GM12878 (cell line): ENCODE measurements around the gene PCTP. TPM values are rescaled to one million over a fixed set of nuclear protein-coding genes. Genes with fewer than 3 reads are reported as not detected.

Experiments
- ATAC-seq: fragments of 200-7000 bp; cut with Tn5 transposase; 3 replicates; pipeline ENCODE4 v1.9.1; 2020; ENCODE audit warnings: mild to moderate bottlenecking, moderate library complexity
- BruUV-seq: library from RNA; stranded (reverse); fragments of 400-500 nt; replicated peaks from 2 replicates; lab custom pipeline; 2021; lab: Mats Ljungman, UMichigan
- CTCF ChIA-PET: fragments of 300-600 bp; sonication (Branson Sonifier 250); formaldehyde crosslinking; extraction: SDS; loops from one replicate; lab custom pipeline; 2021; ENCODE audit warnings: inconsistent platforms; lab: Yijun Ruan, JAX
- POLR2A ChIA-PET: fragments of 350-600 bp; formaldehyde crosslinking; extraction: SDS; loops from one replicate; lab custom pipeline; 2021; ENCODE audit warnings: inconsistent platforms; lab: Charles Lee
- RAD21 ChIA-PET: fragments of 300-600 bp; sonication (Branson Sonifier 250); formaldehyde crosslinking; loops from one replicate; lab custom pipeline; 2023; ENCODE audit warnings: antibody characterized with exemption; ENCODE audit not compliant: unreplicated experiment; lab: Charles Lee
- SMC1A ChIA-PET: fragments of 300-600 bp; sonication (Branson Sonifier 250); formaldehyde crosslinking; loops from one replicate; lab custom pipeline; 2023; ENCODE audit not compliant: unreplicated experiment, uncharacterized antibody; lab: Charles Lee
- DNase-seq: peaks from one replicate; pipeline ENCODE4 v3.0.0-alpha.2; 2011; ENCODE audit warnings: low read depth, low spot score
- FAIRE-seq: peaks from 3 replicates; lab custom pipeline; 2011; peaks lifted over from hg19 to GRCh38; lab: Jason Lieb, UNC
- H2AFZ ChIP-seq: 2 replicates; pipeline ENCODE4 v1.6.0; 2011; ENCODE audit warnings: low read depth, low read length, control low read depth; ENCODE audit not compliant: control insufficient read depth
- H3K27ac ChIP-seq: 2 replicates; pipeline ENCODE4 v1.5.1; 2011; ENCODE audit warnings: control low read depth; ENCODE audit not compliant: control insufficient read depth, insufficient read depth
- H3K27me3 ChIP-seq, 2 experiments: replicated peaks in 1 of 2; 2 replicates each; pipeline versions ENCODE4 v1.6.0 to v1.6.1; 2011; ENCODE audit warnings: low read length in 1 of 2; ENCODE audit not compliant: control insufficient read depth in 2 of 2, insufficient read depth in 2 of 2
- H3K36me3 ChIP-seq, 2 experiments: 2 replicates each; pipeline ENCODE4 v1.5.1; 2011; ENCODE audit warnings: low read length in 1 of 2; ENCODE audit not compliant: control insufficient read depth in 2 of 2, insufficient read depth in 2 of 2
- H3K4me1 ChIP-seq: 2 replicates; pipeline ENCODE4 v1.6.1; 2011; ENCODE audit warnings: mild to moderate bottlenecking, low read length, moderate library complexity, mixed read lengths; ENCODE audit not compliant: control insufficient read depth, insufficient read depth
- H3K4me2 ChIP-seq: 2 replicates; pipeline ENCODE4 v1.6.0; 2011; ENCODE audit warnings: control low read depth; ENCODE audit not compliant: control insufficient read depth, insufficient read depth
- H3K4me3 ChIP-seq: fragments of 200-600 bp; sonication (generic); 2 replicates; pipeline ENCODE4 v1.5.1; 2016
- H3K79me2 ChIP-seq: 2 replicates; pipeline ENCODE4 v1.6.0; 2011; ENCODE audit warnings: low read length; ENCODE audit not compliant: control insufficient read depth, insufficient read depth
- H3K9ac ChIP-seq: 2 replicates; pipeline ENCODE4 v1.8.0; 2011; ENCODE audit warnings: low read length, control low read depth, mixed read lengths; ENCODE audit not compliant: control insufficient read depth, insufficient read depth
- H3K9me3 ChIP-seq: replicated peaks from 3 replicates; pipeline ENCODE4 v1.5.1; 2011; ENCODE audit warnings: mild to moderate bottlenecking, low read length; ENCODE audit not compliant: control insufficient read depth, insufficient read depth
- H4K20me1 ChIP-seq: 2 replicates; pipeline ENCODE4 v1.6.0; 2011; ENCODE audit not compliant: control insufficient read depth, insufficient read depth
- EGR1 ChIP-seq, 2 experiments: IDR thresholded peaks; 1 replicate in 1 of 2; 2 replicates in 1 of 2; pipeline ENCODE4 v1.6.1; 2011 to 2012; ENCODE audit warnings: low read depth in 2 of 2, low read length in 2 of 2, borderline replicate concordance in 1 of 2, mild to moderate bottlenecking in 1 of 2, moderate library complexity in 1 of 2
- NFXL1 ChIP-seq: fragments of 450-650 bp; IDR thresholded peaks from 2 replicates; pipeline ENCODE4 v1.6.1; 2017; ENCODE audit warnings: antibody characterized with exemption, mild to moderate bottlenecking, borderline replicate concordance
- NR2C2 ChIP-seq: IDR thresholded peaks from 2 replicates; pipeline ENCODE4 v1.6.1; 2011; ENCODE audit warnings: borderline replicate concordance, low read depth; ENCODE audit not compliant: control insufficient read depth, insufficient read length
- SREBF1 ChIP-seq: IDR thresholded peaks from 2 replicates; pipeline ENCODE4 v1.6.1; 2012; ENCODE audit warnings: mild to moderate bottlenecking, low read length
- ZZZ3 ChIP-seq: IDR thresholded peaks from 2 replicates; pipeline ENCODE4 v1.6.1; 2011; ENCODE audit warnings: low read depth; ENCODE audit not compliant: control insufficient read depth, insufficient read length
- WGBS: methylation state at CpG from one replicate; pipeline ENCODE4 v1.1.6; 2016; ENCODE audit warnings: low lambda C conversion rate; ENCODE audit not compliant: insufficient replicate concordance, insufficient coverage; ENCODE audit errors: missing lambda C conversion rate; 5-methylcytosine and 5-hydroxymethylcytosine counted together
- in situ Hi-C: fragments of 300-500 bp; cut with MboI; formaldehyde crosslinking; loops from 9 replicates; pipeline ENCODE4 v1.14.3; 2018; ENCODE audit warnings: mixed read lengths
- intact Hi-C: fragments of 100-400 bp; cut with micrococcal nuclease; formaldehyde crosslinking; loops from one replicate; pipeline ENCODE4 v1.14.2; 2022; ENCODE audit not compliant: unreplicated experiment
- polyA plus RNA-seq, 11 experiments: library from polyadenylated mRNA; depleted of rRNA in 4 of 11; unstranded in 6 of 11; stranded (reverse) in 5 of 11; fragments of >200 nt; fragmentation: Nextera tagmentation in 4 of 11; fragmentation: Illumina TruSeq in 1 of 11; extraction: Ambion mirVana in 4 of 11; extraction: Trizol in 1 of 11; gene quantifications; 1 replicate in 1 of 11; 2 replicates in 10 of 11; pipeline versions ENCODE4 v1.2.1 to v1.2.3, GENCODE V29; 2011 to 2016; ENCODE audit warnings: inconsistent platforms in 2 of 11, missing spikeins in 2 of 11, low read depth in 1 of 11
- total RNA-seq, 4 experiments: library from RNA; depleted of rRNA in 3 of 4; stranded (reverse); fragments of >200 nt in 3 of 4; fragmentation: Illumina TruSeq in 1 of 4; extraction: Trizol in 1 of 4; gene quantifications; 2 replicates each; pipeline versions ENCODE4 v1.2.1 to v1.2.3, GENCODE V29; 2013 to 2021
- TF ChIP-seq, protein P1 (sequence below): IDR thresholded peaks from 2 replicates; pipeline ENCODE4 v1.6.1; 2011; ENCODE audit warnings: low read depth, mild to moderate bottlenecking, low read length, moderate library complexity, borderline replicate concordance; ENCODE audit errors: extremely low read depth
- TF ChIP-seq, protein P2 (sequence below): IDR thresholded peaks from 2 replicates; pipeline ENCODE4 v1.6.1; 2012; ENCODE audit warnings: mild to moderate bottlenecking, low read depth, low read length

The PCTP gene
- total and polyA plus RNA-seq, 10 of the 15 experiments (the other 5 are each of a cell fraction or from before 2014, with no cell fraction given) = 1.4 to 26.8 (median 3.7) TPM

DNA sequence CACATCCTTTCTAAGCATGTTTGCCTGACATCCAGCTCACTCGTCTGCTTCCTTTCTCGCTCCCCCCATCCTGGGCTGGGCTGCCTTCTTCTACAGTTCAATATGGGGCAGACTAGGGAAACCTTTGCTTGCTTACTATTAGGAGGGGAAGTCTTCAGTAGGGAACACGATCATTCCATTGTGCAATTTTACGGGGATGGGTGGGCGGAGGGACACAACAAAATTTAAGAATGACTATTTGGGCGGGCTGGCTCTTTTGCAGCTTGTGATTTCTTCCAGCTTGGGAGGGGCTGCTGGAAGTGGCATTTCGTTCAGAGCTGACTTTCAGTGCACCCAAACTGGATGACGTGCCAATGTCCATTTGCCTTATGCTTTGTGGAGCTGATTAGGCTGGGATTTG is 25.4 kb downstream of the PCTP start:
- no peak overlapping the region for H2AFZ ChIP-seq
- FAIRE-seq = no peak
- no peak for ATAC-seq
- POLR2A ChIA-PET = no interaction called here
- SMC1A ChIA-PET = no interaction called here
- no peaks in the 10 kb centered on the region for H4K20me1 ChIP-seq
- 76% methylated on average over 8 of the region's 8 CpGs for WGBS
- no peaks in the 10 kb centered on the region for H3K9me3 ChIP-seq
- H3K79me2 ChIP-seq = no peaks in the 10 kb centered on the region
- CTCF ChIA-PET = no interaction called here
- H3K36me3 ChIP-seq = no peaks in the 10 kb centered on the region
- no peak for DNase-seq
- H3K9ac ChIP-seq = no peak overlapping the region
- no peak for TF ChIP-seq NR2C2
- TF ChIP-seq, protein P1, sequence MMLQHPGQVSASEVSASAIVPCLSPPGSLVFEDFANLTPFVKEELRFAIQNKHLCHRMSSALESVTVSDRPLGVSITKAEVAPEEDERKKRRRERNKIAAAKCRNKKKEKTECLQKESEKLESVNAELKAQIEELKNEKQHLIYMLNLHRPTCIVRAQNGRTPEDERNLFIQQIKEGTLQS = no peak
- TF ChIP-seq NFXL1 = no peak
- in situ Hi-C loops (no loop called here), intact Hi-C loops (no loop called here)
- no peak overlapping the region for H3K4me3 ChIP-seq
- BruUV-seq = no TSS peak
- H3K4me2 ChIP-seq = no peak overlapping the region
- no peaks in the 10 kb centered on the region for H3K27me3 ChIP-seq
- RAD21 ChIA-PET = no interaction called here
- no peak overlapping the region for H3K27ac ChIP-seq
- H3K4me1 ChIP-seq = no peaks in the 10 kb centered on the region

DNA sequence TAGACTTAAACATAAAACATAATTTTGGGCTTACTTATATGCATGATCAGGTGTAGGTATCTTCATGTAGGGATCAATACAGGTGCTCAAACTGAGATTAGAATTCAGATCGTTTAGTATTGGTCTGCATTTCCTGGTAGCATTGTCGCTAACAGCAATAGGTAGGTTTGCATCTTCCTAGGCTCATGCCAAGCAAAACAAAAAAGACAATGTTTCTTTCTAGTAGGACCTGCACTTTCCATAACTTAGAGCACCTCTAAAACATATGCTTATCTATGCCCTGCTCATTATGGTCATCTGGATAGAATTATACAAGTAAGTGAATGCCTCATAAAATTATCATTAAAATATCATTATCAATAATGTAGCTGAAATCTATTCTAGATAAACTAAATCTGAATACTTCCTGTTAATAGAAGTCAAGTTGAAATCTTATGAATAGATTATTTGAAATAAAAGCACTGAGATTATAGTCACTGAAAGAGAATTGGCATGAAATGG is 26.7 kb downstream of the PCTP start:
- CTCF ChIA-PET = interaction anchor here (0.6 kb wide), 1 partner anchor 79 kb away, joined by 3 read pairs; no protein-coding TSS in a partner anchor
- no peak for FAIRE-seq

More for the DNA sequence above, 26.7 kb downstream of the PCTP start:
- Histone ChIP-seq H3K9ac (no peak overlapping the region), H3K4me3 (no peak overlapping the region), H4K20me1 (no peaks in the 10 kb centered on the region), H3K9me3 (no peaks in the 10 kb centered on the region), H3K27me3 (no peaks in the 10 kb centered on the region), H3K79me2 (no peaks in the 10 kb centered on the region), H3K4me1 (no peaks in the 10 kb centered on the region), H3K27ac (no peak overlapping the region), H3K4me2 (no peak overlapping the region), H3K36me3 (no peaks in the 10 kb centered on the region), H2AFZ (no peak overlapping the region)
- 74% methylated on average over 2 of the region's 2 CpGs for WGBS
- SMC1A ChIA-PET = no interaction called here
- intact Hi-C loops (no loop called here), in situ Hi-C loops (no loop called here)
- ATAC-seq = no peak
- RAD21 ChIA-PET = no interaction called here
- BruUV-seq = no TSS peak
- POLR2A ChIA-PET = no interaction called here
- no peak for DNase-seq
- TF ChIP-seq, protein P2, sequence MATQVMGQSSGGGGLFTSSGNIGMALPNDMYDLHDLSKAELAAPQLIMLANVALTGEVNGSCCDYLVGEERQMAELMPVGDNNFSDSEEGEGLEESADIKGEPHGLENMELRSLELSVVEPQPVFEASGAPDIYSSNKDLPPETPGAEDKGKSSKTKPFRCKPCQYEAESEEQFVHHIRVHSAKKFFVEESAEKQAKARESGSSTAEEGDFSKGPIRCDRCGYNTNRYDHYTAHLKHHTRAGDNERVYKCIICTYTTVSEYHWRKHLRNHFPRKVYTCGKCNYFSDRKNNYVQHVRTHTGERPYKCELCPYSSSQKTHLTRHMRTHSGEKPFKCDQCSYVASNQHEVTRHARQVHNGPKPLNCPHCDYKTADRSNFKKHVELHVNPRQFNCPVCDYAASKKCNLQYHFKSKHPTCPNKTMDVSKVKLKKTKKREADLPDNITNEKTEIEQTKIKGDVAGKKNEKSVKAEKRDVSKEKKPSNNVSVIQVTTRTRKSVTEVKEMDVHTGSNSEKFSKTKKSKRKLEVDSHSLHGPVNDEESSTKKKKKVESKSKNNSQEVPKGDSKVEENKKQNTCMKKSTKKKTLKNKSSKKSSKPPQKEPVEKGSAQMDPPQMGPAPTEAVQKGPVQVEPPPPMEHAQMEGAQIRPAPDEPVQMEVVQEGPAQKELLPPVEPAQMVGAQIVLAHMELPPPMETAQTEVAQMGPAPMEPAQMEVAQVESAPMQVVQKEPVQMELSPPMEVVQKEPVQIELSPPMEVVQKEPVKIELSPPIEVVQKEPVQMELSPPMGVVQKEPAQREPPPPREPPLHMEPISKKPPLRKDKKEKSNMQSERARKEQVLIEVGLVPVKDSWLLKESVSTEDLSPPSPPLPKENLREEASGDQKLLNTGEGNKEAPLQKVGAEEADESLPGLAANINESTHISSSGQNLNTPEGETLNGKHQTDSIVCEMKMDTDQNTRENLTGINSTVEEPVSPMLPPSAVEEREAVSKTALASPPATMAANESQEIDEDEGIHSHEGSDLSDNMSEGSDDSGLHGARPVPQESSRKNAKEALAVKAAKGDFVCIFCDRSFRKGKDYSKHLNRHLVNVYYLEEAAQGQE = no peak
- TF ChIP-seq EGR1 (IDR thresholded peaks at IDR 0.05; ENCODE audit: borderline replicate concordance in 1 of 2, low read depth in 2 of 2, low read length in 2 of 2) (no peak), ZZZ3 (no peak), SREBF1 (no peak)
- TF ChIP-seq, all 136 proteins: peak for 0
